PC-3 (cell line): Measurements from ENCODE around the gene CDK14.

Source experiments
- CTCF ChIP-seq: fragments of 300-600 bp; sonication (generic); conservative IDR thresholded peaks from 2 replicates; pipeline ENCODE4 v1.5.1; 2017; ENCODE audit warnings: antibody characterized with exemption, low read depth, mild to moderate bottlenecking, low read length
- EZH2 ChIP-seq: fragments of 300-600 bp; sonication (generic); IDR thresholded peaks from one replicate; pipeline ENCODE4 v1.6.1; 2017; ENCODE audit warnings: antibody characterized with exemption, mild to moderate bottlenecking, low read length; ENCODE audit not compliant: unreplicated experiment
- EZH2phosphoT487 ChIP-seq: fragments of 300-600 bp; sonication (generic); IDR thresholded peaks from 2 replicates; pipeline ENCODE4 v1.6.1; 2018; ENCODE audit warnings: mild to moderate bottlenecking, antibody characterized with exemption, low read length, borderline replicate concordance

- TF ChIP-seq CTCF (no peak), EZH2 (no peak), EZH2phosphoT487 (no peak)
These were observed 599.9 kb downstream of the CDK14 start for GRCh38 chr7:91196058-91196457.
